Pancreas (tissue), 10 donors: Measurements from ENCODE around the gene VDAC2. TPM values are rescaled to one million over a fixed set of nuclear protein-coding genes. Genes with fewer than 3 reads are reported as not detected.

Experiments used
- ATAC-seq, 4 donors: fragments of 200-7000 bp; cut with Tn5 transposase; one replicate each; pipeline versions ENCODE4 v1.8.0 to v1.9.1; 2020; ENCODE audit warnings: mild to moderate bottlenecking in 4 of 4, moderate library complexity in 4 of 4
- DNase-seq, 6 donors: peaks; one replicate each; pipeline ENCODE4 v3.0.0-alpha.2; 2020
- FAIRE-seq: peaks from 2 replicates; lab custom pipeline; 2012; peaks lifted over from hg19 to GRCh38; lab: Jason Lieb, UNC
- H3K27ac ChIP-seq, 4 donors: fragments of 200-600 bp; sonication (generic); 1 replicate in 3 of 4; 2 replicates in 1 of 4; pipeline versions ENCODE4 v1.5.0 to v1.8.0; 2020
- H3K27me3 ChIP-seq, 4 donors: fragments of 200-600 bp; one replicate each; pipeline ENCODE4 v1.8.0; 2021
- H3K36me3 ChIP-seq, 3 donors: fragments of 200-600 bp; sonication (generic) in 1 of 3; one replicate each; pipeline versions ENCODE4 v1.5.0 to v1.8.0; 2020 to 2021
- H3K4me1 ChIP-seq, 3 donors: fragments of 200-600 bp; one replicate each; pipeline ENCODE4 v1.8.0; 2021
- H3K4me3 ChIP-seq, 4 donors: fragments of 200-600 bp; sonication (generic) in 2 of 4; one replicate each; pipeline versions ENCODE4 v1.5.0 to v1.8.0; 2020 to 2021
- H3K9me3 ChIP-seq, 4 donors: fragments of 200-600 bp; one replicate each; pipeline ENCODE4 v1.8.0; 2021
- CTCF ChIP-seq, 4 donors: fragments of 200-600 bp; sonication (generic) in 3 of 4; IDR thresholded peaks; one replicate each; pipeline versions ENCODE4 v1.5.0 to v1.8.0; 2021; ENCODE audit warnings: antibody characterized with exemption in 4 of 4
- WGBS, 2 donors: extraction: QIAGEN DNeasy Blood & Tissue Kit; methylation state at CpG; one replicate each; pipeline ENCODE4 v1.1.7; 2013; 5-methylcytosine and 5-hydroxymethylcytosine counted together
- intact Hi-C, 3 donors: fragments of 100-400 bp; cut with DNase I; formaldehyde crosslinking; loops; one replicate each; pipeline versions ENCODE4 v1.11.1 to v1.14.2; 2022
- polyA plus RNA-seq, 2 donors: library from polyadenylated mRNA; stranded (reverse); fragments of 200-250 nt; gene quantifications; one replicate each; pipeline ENCODE4 v1.2.3, GENCODE V29; 2013
- total RNA-seq, 6 donors: library from RNA; stranded (reverse); fragmentation: NEBNext Ultra II Directional in 4 of 6; extraction: Animal tissue kit (Norgen Biotek cat#: 25700) in 4 of 6; gene quantifications; one replicate each; pipeline versions ENCODE4 v1.2.1 to v1.2.4, GENCODE V29; 2021 to 2023
- donor health status: healthy with polysubstance abuse.
- donor health status: DM: no; HTN: no; CAD: no; lungs with moderate emphysema.
- donor health status: DM: no; HTN: no; CAD: no.
- donor health status: control.
- donor health status: control.
- donor health status: Bipolar disorder and iron deficiency.
- donor health status: DM: yes; HTN: yes; CAD: no.
- donor health status: DM: no; HTN: no; CAD: no.
- donor health status: DM: no; HTN: no; CAD: no.
- donor health status: DM: yes; HTN: yes; CAD: no.

VDAC2 gene
- total RNA-seq = 100 to 1,000 TPM in 3 of 6 donors, 10 to 100 TPM in 3; 79.4 to 113 (median 96.4) TPM
- 10 to 100 TPM; 56.6 to 81.9 TPM for polyA plus RNA-seq

- intact Hi-C loops = no loop called here
- 0 to 1% methylated on average over 70 to 80 of the region's 80 CpGs for whole genome bisulfite sequencing, 2 donors
- Histone ChIP-seq H3K36me3 (peaks cover 0 to 19% (median 4%) of the 10 kb centered on the region in 3 donors), H3K4me1 (peaks cover 11 to 13% (median 11%) of the 10 kb centered on the region in 3 donors), H3K9me3 (no peaks in the 10 kb centered on the region), H3K4me3 (peak within 1 kb of the TSS; percentile 66 to 99 (median 84)), H3K27me3 (no peaks in the 10 kb centered on the region), H3K27ac (peak within 1 kb of the TSS; percentile 97 to 99 (median 98))
- FAIRE-seq (no peak), ATAC-seq (peak; percentile 95 to 98 (median 96)), DNase-seq (peak; percentile 88 to 96 (median 94))
- TF ChIP-seq CTCF (IDR thresholded peaks at IDR 0.05) = no peak
Measured at GRCh38 chr10:75210282-75211006, at the start of gene VDAC2. Gene VDAC2, plus strand, starts transcription at chr10:75210796. Its CDS starts 363 bp downstream, at chr10:75211159.

GRCh38 chr10:75165684-75166622 is 44.6 kb upstream of the VDAC2 start:
- Histone ChIP-seq H3K9me3 (no peaks in the 10 kb centered on the region), H3K27ac (no peak overlapping the region), H3K4me3 (no peak overlapping the region), H3K4me1 (peaks cover 0 to 7% (median 0%) of the 10 kb centered on the region in 3 donors), H3K27me3 (no peaks in the 10 kb centered on the region), H3K36me3 (no peaks in the 10 kb centered on the region)
- no peak for TF ChIP-seq CTCF (IDR thresholded peaks at IDR 0.05)
- ATAC-seq (peak in 1 of 4 donors; percentile 50), FAIRE-seq (no peak), DNase-seq (no peak)
- 45 to 46% methylated on average over 2 of the region's 2 CpGs for WGBS, 2 donors
- intact Hi-C loops = no loop called here

- no peak overlapping the region for H3K27ac ChIP-seq
- 34 to 60% methylated on average over 1 of the region's 1 CpG for WGBS, 2 donors
Measured at GRCh38 chr10:75166623-75166972, 44.0 kb upstream of the VDAC2 start.

GRCh38 chr10:75168275-75168674 is 42.3 kb upstream of the VDAC2 start:
- peaks cover 0 to 7% (median 0%) of the 10 kb centered on the region in 3 donors for H3K4me1 ChIP-seq
- H3K27ac ChIP-seq = no peak overlapping the region
- no peak for DNase-seq
- H3K36me3 ChIP-seq = no peaks in the 10 kb centered on the region
- FAIRE-seq = no peak
- no peak for TF ChIP-seq CTCF (IDR thresholded peaks at IDR 0.05)
- 77 to 90% methylated on average over 6 of the region's 6 CpGs for WGBS, 2 donors
- H3K4me3 ChIP-seq = no peak overlapping the region
- no peaks in the 10 kb centered on the region for H3K9me3 ChIP-seq
- ATAC-seq = no peak
- no peaks in the 10 kb centered on the region for H3K27me3 ChIP-seq
- intact Hi-C loops = no loop called here

More at GRCh38 chr10:75166623-75166972, 44.0 kb upstream of the VDAC2 start:
- H3K4me3 ChIP-seq = no peak overlapping the region
- FAIRE-seq (no peak), ATAC-seq (no peak), DNase-seq (no peak)
- no peaks in the 10 kb centered on the region for H3K9me3 ChIP-seq
- TF ChIP-seq CTCF (IDR thresholded peaks at IDR 0.05) = no peak
- no peaks in the 10 kb centered on the region for H3K27me3 ChIP-seq
- no peaks in the 10 kb centered on the region for H3K36me3 ChIP-seq
- H3K4me1 ChIP-seq = peaks cover 0 to 7% (median 0%) of the 10 kb centered on the region in 3 donors
- intact Hi-C loops = no loop called here
